Testis (tissue), 3 donors: Measurements from ENCODE around the gene SKAP1. TPM values are rescaled to one million over a fixed set of nuclear protein-coding genes. Genes with fewer than 3 reads are reported as not detected.

Experiments
- DNase-seq: peaks from one replicate; pipeline ENCODE4 v3.0.0-alpha.2; 2019
- H3K27ac ChIP-seq, 2 donors: fragments of 200-600 bp; sonication (generic); one replicate each; pipeline ENCODE4 v1.5.1; 2019
- H3K27me3 ChIP-seq: fragments of 200-600 bp; sonication (generic); one replicate; pipeline ENCODE4 v1.5.1; 2019
- H3K36me3 ChIP-seq: fragments of 200-600 bp; sonication (generic); one replicate; pipeline ENCODE4 v1.5.1; 2017; ENCODE audit warnings: low read depth; ENCODE audit errors: missing control alignments
- H3K4me1 ChIP-seq: fragments of 200-600 bp; sonication (generic); one replicate; pipeline ENCODE4 v1.5.1; 2019
- H3K4me3 ChIP-seq, 2 donors: fragments of 200-600 bp; sonication (generic); one replicate each; pipeline ENCODE4 v1.5.1; 2017 to 2019
- H3K9me3 ChIP-seq: fragments of 200-600 bp; sonication (generic); one replicate; pipeline ENCODE4 v1.5.1; 2017
- POLR2A ChIP-seq: fragments of 450-650 bp; IDR thresholded peaks from one replicate; pipeline ENCODE4 v1.6.1; 2017; ENCODE audit warnings: antibody characterized with exemption, mild to moderate bottlenecking, moderate library complexity
- WGBS, 2 donors: methylation state at CpG; one replicate each; pipeline ENCODE4 v1.1.5; 2018; 5-methylcytosine and 5-hydroxymethylcytosine counted together
- intact Hi-C: fragments of 100-400 bp; cut with DNase I; formaldehyde crosslinking; loops from one replicate; pipeline ENCODE4 v1.15.1; 2023; ENCODE audit warnings: low total_unique reads
- polyA plus RNA-seq: library from polyadenylated mRNA; stranded (reverse); fragments of 350-450 nt; fragmentation: Illumina TruSeq; extraction: RNeasy Lipid Tissue Mini Kit (QIAGEN cat#74804); gene quantifications from one replicate; pipeline ENCODE4 v1.2.3, GENCODE V29; 2014; ENCODE audit warnings: low read depth, low replicate concordance; ENCODE audit not compliant: insufficient read depth
- total RNA-seq, 2 donors: library from RNA; depleted of rRNA; stranded (reverse); fragments of >200 nt; gene quantifications; one replicate each; pipeline ENCODE4 v1.2.3, GENCODE V29; 2016
- TF ChIP-seq, protein P1 (sequence below), 3 experiments: fragments of 450-650 bp in 2 of 3; fragments of 200-600 bp in 1 of 3; sonication (generic) in 1 of 3; IDR thresholded peaks; one replicate each; pipeline ENCODE4 v1.5.1; 2016 to 2019; ENCODE audit warnings: antibody characterized with exemption in 3 of 3, mild to moderate bottlenecking in 2 of 3, moderate library complexity in 1 of 3

SKAP1 gene
- total and polyA plus RNA-seq, 3 donors from 2014 or later = 9.0 to 34.1 (median 16.9) TPM

DNA sequence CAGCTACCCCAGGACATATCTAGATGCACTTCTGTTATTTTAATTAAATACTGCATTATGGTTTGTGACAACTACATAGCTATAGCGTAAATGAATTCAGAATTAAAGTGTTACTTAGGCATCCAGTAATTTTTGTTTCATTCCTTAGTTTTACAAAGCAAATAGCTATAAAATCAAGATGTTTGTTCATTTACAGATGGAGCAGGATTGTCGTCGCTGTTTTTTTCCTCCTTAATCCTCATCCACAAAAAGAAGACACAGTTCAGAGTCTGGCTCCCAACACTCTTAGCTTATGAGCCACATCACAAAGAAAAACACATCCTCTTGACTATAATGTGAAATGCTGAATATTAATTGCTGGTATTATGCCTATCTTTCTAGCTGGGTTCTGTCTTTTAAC is 278.8 kb downstream of the SKAP1 start:
- Histone ChIP-seq H3K27ac (no peak overlapping the region), H3K4me3 (no peak overlapping the region), H3K4me1 (no peaks in the 10 kb centered on the region), H3K36me3 (no peaks in the 10 kb centered on the region), H3K27me3 (no peaks in the 10 kb centered on the region), H3K9me3 (no peaks in the 10 kb centered on the region)
- 82% methylated on average over 3 of the region's 3 CpGs for WGBS, 2 donors
- TF ChIP-seq, protein P1, sequence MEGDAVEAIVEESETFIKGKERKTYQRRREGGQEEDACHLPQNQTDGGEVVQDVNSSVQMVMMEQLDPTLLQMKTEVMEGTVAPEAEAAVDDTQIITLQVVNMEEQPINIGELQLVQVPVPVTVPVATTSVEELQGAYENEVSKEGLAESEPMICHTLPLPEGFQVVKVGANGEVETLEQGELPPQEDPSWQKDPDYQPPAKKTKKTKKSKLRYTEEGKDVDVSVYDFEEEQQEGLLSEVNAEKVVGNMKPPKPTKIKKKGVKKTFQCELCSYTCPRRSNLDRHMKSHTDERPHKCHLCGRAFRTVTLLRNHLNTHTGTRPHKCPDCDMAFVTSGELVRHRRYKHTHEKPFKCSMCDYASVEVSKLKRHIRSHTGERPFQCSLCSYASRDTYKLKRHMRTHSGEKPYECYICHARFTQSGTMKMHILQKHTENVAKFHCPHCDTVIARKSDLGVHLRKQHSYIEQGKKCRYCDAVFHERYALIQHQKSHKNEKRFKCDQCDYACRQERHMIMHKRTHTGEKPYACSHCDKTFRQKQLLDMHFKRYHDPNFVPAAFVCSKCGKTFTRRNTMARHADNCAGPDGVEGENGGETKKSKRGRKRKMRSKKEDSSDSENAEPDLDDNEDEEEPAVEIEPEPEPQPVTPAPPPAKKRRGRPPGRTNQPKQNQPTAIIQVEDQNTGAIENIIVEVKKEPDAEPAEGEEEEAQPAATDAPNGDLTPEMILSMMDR (IDR thresholded peaks at IDR 0.05) = no peak
- TF ChIP-seq POLR2A = no peak
- intact Hi-C loops = no loop called here
- no peak for DNase-seq

DNA sequence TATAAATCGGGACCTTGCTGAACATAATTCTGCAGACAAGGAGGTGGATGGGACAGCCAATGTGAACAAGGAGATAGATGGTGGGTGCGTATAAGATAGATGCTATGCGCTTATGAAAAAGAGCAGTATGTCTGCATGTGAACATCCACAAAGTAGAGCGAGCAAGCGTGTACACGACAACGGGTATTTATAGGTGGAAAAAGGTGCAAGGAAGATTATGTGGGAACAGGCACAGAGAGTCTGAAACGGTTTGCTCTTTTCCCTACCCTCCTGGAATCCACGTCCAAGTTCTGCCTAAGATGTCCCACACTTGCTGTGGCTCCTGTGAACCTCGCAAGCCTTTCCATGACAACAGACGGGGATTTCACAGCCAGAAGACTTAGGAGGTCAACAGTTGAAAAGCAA is 279.4 kb downstream of the SKAP1 start:
- no peak for TF ChIP-seq POLR2A
- TF ChIP-seq, protein P1 (IDR thresholded peaks at IDR 0.05) = no peak
- DNase-seq = no peak
- Histone ChIP-seq H3K4me1 (no peaks in the 10 kb centered on the region), H3K27me3 (no peaks in the 10 kb centered on the region), H3K36me3 (no peaks in the 10 kb centered on the region), H3K27ac (no peak overlapping the region), H3K9me3 (no peaks in the 10 kb centered on the region), H3K4me3 (no peak overlapping the region)
- WGBS, 2 donors = 56 to 64% methylated on average over 11 of the region's 11 CpGs
- intact Hi-C loops = no loop called here

DNA sequence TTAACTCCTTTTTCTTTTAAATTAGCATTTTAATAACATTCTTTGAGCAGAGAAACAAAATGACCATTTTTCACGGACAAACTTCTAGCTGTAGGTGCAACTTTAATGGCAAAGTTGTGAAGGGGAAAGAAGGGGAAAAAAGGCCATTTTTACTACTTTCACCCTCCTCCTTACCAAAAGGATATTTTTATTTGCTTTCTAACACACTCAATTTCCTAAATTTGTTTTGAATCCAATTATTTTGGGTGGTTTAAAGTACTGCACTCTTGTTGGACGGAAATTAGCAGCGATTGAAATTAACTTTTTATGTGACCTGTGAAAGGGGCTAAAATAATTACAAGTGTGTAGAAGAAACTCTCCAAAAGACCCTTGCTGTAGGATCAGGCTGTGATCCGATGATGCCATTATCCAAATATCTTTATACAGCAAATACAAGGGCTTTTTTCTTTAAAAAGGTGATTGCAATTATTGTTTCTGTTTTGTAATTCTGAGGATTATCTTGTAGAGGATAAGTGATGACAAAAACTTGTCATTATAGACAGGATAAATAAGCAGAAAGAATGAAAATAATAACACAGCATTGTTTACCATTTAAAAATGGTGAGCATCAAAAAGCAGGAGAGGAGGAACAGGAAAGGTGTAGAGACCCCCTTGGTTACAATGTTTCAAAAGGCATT is 280.1 kb downstream of the SKAP1 start:
- no peak for DNase-seq
- Histone ChIP-seq H3K9me3 (no peaks in the 10 kb centered on the region), H3K27ac (no peak overlapping the region), H3K4me1 (no peaks in the 10 kb centered on the region), H3K36me3 (no peaks in the 10 kb centered on the region), H3K4me3 (no peak overlapping the region), H3K27me3 (no peaks in the 10 kb centered on the region)
- WGBS, 2 donors = 63 to 75% methylated on average over 4 of the region's 4 CpGs
- no peak for TF ChIP-seq POLR2A
- TF ChIP-seq, protein P1 (IDR thresholded peaks at IDR 0.05) = no peak
- intact Hi-C loops = no loop called here

DNA sequence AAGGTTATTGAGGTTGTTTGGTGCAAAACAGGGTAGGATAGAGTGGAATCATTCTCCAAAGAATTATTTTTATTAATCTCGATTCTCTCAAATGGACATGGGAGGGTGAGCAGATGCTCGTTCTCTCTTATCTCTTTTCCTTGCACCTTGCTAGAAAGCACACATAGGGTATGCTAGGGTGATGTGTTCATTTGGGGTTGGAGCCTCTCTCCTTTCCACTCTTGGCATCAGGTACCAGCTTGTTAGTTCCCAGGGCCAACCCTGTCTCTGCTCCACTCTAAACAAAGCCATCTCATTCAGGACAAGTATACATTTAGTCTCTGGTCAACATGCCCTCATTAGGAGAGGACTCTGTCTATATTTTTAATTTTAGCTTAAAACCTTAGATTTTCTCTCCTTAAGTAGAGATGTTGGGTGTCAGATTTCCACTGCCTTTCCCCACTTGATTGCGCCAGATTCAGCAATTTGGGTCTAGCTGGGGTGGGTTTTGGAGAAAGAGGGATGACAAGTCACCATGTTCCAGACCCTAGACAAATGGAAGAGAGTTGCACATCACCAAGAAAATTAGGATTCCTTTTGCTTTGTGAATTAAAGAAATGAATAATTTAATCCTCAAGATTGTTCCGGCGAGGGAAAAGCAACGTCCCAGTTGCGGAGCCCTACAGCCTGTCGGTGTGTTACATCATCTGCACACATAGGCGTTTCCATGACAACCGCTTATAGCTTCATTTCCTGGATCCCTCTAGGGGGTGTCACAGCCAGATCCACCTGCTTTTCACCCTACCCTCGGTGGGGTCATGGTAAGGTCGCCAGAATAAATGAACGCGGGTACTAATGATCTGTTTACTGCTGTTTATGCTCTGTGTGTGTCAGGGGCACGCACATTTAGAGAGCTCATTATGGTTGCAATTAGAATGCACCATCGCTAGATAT is 280.9 kb downstream of the SKAP1 start:
- Histone ChIP-seq H3K4me3 (no peak overlapping the region), H3K9me3 (no peaks in the 10 kb centered on the region), H3K4me1 (no peaks in the 10 kb centered on the region), H3K36me3 (no peaks in the 10 kb centered on the region), H3K27ac (no peak overlapping the region), H3K27me3 (no peaks in the 10 kb centered on the region)
- WGBS, 2 donors = 38 to 47% methylated on average over 16 of the region's 16 CpGs
- DNase-seq = no peak
- intact Hi-C loops = no loop called here
- TF ChIP-seq, protein P1 (IDR thresholded peaks at IDR 0.05) = no peak
- no peak for TF ChIP-seq POLR2A
